GM12891 (cell line): ENCODE results near the gene SKIL.

Experiments used
- POLR2A ChIP-seq: IDR thresholded peaks from 2 replicates; pipeline ENCODE4 v1.6.1; 2011; ENCODE audit warnings: low read depth, low read length, control low read depth
- POLR2AphosphoS5 ChIP-seq: IDR thresholded peaks from 2 replicates; pipeline ENCODE4 v1.6.1; 2011; ENCODE audit warnings: low read depth, low read length, control low read depth
- POU2F2 ChIP-seq: IDR thresholded peaks from 2 replicates; pipeline ENCODE4 v1.6.1; 2011; ENCODE audit warnings: low read depth, mild to moderate bottlenecking, control low read depth, low read length, moderate library complexity
- SPI1 ChIP-seq: IDR thresholded peaks from 2 replicates; pipeline ENCODE4 v1.6.1; 2011; ENCODE audit warnings: low read depth, low read length, control low read depth
- TAF1 ChIP-seq: IDR thresholded peaks from 2 replicates; pipeline ENCODE4 v1.6.1; 2011; ENCODE audit warnings: low read depth, low read length, control low read depth

DNA sequence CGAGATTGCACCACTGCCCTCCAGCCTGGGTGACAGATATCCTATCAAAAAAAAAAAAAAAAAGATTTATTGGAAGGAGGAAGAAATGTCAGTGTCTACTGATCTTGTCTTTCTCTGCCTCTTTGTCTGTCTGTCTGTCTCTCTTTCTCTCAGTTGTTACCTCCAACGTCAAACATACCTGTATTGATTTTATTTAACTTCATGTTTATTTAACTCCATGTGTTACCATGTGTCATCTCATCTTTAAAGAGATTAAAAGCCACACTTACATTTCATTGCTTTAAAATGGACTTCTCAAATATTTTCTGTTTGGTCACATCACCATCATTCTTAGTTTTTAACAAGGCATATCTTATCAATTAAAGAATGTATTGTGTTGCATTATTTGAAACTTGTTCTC is 70.6 kb downstream of the SKIL start:
- no peak for TF ChIP-seq POU2F2
- no peak for TF ChIP-seq POLR2AphosphoS5
- no peak for TF ChIP-seq POLR2A
- no peak for TF ChIP-seq TAF1
- no peak for TF ChIP-seq SPI1
